Middle frontal gyrus (tissue), 1 donor: Measurements from ENCODE around the gene DHCR24.

ENCODE experiments used
- DNase-seq: peaks from one replicate; pipeline ENCODE4 v3.0.0-alpha.2; 2015; ENCODE audit warnings: low spot score; ENCODE audit errors: extremely low spot score

DHCR24 gene

GRCh38 chr1:54846716-54847284 lies 40.2 kb downstream of the DHCR24 start:
- no peak for DNase-seq

- no peak for DNase-seq
Observed at GRCh38 chr1:54846301-54846700, 40.7 kb downstream of the DHCR24 start.

GRCh38 chr1:54845772-54846171 lies 41.2 kb downstream of the DHCR24 start:
- no peak for DNase-seq

- DNase-seq: no peak
Observed at GRCh38 chr1:54844564-54844963, 42.4 kb downstream of the DHCR24 start.

GRCh38 chr1:54843449-54843848 lies 43.5 kb downstream of the DHCR24 start:
- DNase-seq: no peak

- no peak for DNase-seq
Observed at GRCh38 chr1:54842963-54843362, 44.0 kb downstream of the DHCR24 start.

GRCh38 chr1:54842206-54842915 lies 44.6 kb downstream of the DHCR24 start:
- DNase-seq: no peak

- no peak for DNase-seq
Observed at GRCh38 chr1:54839824-54840223, 47.2 kb downstream of the DHCR24 start.

GRCh38 chr1:54838565-54839180 lies 48.3 kb downstream of the DHCR24 start:
- no peak for DNase-seq

GRCh38 chr1:54837002-54837853 lies 49.8 kb downstream of the DHCR24 start:
- DNase-seq: no peak

- no peak for DNase-seq
Observed at GRCh38 chr1:54836594-54836993, 50.4 kb downstream of the DHCR24 start.

- no peak for DNase-seq
Observed at GRCh38 chr1:54835970-54836369, 51.0 kb downstream of the DHCR24 start.

- DNase-seq: no peak
Observed at GRCh38 chr1:54835131-54835898, 51.7 kb downstream of the DHCR24 start.

GRCh38 chr1:54834007-54834541 lies 52.9 kb downstream of the DHCR24 start:
- DNase-seq: no peak

GRCh38 chr1:54833121-54833520 lies 53.9 kb downstream of the DHCR24 start:
- DNase-seq: no peak

- DNase-seq: no peak
Observed at GRCh38 chr1:54826226-54826816, 60.7 kb downstream of the DHCR24 start.

- no peak for DNase-seq
Observed at GRCh38 chr1:54825696-54826095, 61.3 kb downstream of the DHCR24 start.

- DNase-seq: no peak
Observed at GRCh38 chr1:54823670-54824069, 63.3 kb downstream of the DHCR24 start.

GRCh38 chr1:54819733-54820132 lies 67.3 kb downstream of the DHCR24 start:
- DNase-seq: no peak

GRCh38 chr1:54819195-54819536 lies 67.8 kb downstream of the DHCR24 start:
- DNase-seq: no peak
